GM19193 (cell line): ENCODE measurements around the gene TAAR2.

Experiments
- POLR2A ChIP-seq: IDR thresholded peaks from 4 replicates; pipeline ENCODE4 v1.6.1; 2011; ENCODE audit not compliant: insufficient read depth, insufficient read length; ENCODE audit errors: extremely low read depth

Gene TAAR2, protein sequence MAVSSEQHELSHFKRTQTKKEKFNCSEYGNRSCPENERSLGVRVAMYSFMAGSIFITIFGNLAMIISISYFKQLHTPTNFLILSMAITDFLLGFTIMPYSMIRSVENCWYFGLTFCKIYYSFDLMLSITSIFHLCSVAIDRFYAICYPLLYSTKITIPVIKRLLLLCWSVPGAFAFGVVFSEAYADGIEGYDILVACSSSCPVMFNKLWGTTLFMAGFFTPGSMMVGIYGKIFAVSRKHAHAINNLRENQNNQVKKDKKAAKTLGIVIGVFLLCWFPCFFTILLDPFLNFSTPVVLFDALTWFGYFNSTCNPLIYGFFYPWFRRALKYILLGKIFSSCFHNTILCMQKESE

DNA sequence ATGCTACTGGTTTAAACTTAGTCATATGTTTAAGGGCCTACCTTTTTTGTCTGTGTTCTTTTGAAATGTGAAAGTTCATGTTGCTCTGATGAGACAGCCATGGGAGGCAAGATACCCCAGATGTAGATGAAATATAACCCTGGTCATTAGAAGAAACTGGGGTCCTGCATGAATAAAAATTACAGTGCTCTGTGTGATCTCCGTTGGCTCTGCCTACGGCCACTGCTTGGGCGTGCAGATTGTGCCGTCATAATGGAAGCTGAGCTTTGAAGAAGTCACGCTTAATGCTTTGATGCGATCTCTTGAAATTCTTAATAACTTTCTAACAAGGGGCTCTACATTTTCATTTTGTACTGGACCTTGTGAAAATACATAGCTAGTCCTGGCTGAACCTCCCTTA is at the start of gene TAAR2:
TAAR2 (minus strand) TSS at position 101 of the 400 bp plus-strand sequence; CDS start at position 101, 0 bp downstream.
- TF ChIP-seq POLR2A: no peak

DNA sequence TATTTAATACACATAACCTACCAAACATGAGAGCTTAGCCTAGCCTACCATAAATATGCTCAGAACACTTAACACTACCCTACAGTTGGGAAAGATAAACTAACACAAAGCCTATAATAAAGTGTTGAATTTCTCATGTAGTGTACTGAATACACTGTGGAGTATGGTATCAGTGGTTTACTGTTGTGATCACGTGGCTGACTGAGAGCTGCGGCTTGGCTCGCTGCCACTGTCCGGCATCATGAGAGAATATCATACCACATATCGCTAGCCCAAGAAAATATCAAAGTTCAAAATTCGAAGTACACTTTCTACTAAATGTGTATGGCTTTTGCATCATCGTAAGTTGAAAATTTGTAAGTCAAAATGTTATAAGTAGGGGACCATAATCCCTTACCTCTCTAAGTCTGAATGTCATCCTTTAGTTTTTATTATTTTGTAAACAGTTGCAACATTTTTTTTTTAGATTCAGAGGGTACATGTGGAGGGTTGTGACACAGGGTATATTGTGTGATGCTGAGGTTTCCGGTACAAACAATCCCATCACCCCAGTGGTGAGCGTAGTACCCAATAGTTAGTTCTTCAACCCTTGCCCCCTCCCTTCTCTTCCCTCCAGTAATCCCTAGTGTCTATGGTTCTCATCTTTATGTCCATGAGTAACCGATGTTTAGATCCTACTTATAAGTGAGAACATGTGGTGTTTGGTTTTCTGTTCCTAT is 49.5 kb upstream of the TAAR2 start:
- no peak for TF ChIP-seq POLR2A

DNA sequence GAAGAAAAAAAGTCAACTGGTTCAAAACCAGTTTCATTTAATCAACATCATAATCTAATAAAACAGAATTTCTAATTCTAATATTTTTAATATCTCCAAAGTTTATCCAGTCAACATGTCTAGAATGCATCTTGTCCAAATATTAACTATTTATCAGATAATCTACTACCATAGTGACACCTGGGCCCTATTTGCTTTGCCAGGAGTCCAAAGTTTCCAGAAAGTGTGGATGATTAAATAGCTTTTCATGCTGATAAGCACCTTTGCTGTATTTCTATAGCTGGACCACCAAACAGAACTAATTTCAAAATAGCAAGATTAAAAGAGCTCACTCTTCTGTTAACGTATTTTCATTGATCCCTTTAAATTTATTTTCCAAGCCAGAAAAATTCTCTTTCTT is 47.2 kb upstream of the TAAR2 start:
- TF ChIP-seq POLR2A: no peak

DNA sequence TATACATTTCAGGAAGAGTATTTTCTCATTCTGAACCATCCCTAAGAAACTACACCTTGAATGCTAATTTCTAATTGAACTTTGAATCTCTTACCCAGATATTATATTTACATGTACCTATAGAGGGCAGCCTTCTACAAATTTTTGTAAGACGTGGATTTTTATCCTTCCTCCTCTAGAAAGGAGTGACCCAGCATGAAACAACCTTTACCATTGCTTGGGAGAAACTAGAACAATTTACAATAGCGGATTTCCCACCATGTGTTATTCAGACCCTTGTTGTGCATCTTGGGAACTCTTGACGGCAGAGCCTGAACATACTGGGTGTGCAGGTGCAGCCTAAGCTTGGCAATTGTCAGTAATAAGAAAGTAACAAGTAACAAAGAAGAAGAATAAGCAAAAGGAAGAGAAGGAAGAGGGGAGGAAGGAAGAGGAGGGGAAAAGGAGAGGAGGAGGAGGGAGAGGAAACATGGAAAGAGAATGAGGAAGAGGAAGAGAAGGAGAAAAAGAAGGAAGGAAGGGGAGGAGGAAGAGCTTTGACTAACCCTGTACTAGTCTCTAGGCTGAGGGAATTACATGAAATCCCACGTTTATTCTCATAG is 45.7 kb upstream of the TAAR2 start:
- no peak for TF ChIP-seq POLR2A

DNA sequence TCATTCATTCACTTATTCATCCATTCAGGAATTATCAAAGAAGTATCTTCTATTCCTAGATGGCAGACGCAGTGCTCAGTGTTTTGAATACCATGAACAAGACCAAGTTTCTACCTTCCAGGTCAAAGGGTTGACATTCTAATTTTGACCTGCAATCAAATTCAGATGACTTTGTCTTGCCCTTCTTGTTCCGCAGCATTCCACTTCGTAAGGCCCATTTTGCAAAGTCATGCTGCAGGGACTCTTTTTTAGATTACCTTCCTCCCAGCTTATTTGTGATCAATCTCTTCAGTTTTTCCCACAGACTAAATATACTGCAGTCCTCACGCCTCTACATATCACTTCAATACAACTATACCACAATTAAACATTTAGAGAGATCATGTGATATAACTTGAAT is 42.0 kb upstream of the TAAR2 start:
- no peak for TF ChIP-seq POLR2A

DNA sequence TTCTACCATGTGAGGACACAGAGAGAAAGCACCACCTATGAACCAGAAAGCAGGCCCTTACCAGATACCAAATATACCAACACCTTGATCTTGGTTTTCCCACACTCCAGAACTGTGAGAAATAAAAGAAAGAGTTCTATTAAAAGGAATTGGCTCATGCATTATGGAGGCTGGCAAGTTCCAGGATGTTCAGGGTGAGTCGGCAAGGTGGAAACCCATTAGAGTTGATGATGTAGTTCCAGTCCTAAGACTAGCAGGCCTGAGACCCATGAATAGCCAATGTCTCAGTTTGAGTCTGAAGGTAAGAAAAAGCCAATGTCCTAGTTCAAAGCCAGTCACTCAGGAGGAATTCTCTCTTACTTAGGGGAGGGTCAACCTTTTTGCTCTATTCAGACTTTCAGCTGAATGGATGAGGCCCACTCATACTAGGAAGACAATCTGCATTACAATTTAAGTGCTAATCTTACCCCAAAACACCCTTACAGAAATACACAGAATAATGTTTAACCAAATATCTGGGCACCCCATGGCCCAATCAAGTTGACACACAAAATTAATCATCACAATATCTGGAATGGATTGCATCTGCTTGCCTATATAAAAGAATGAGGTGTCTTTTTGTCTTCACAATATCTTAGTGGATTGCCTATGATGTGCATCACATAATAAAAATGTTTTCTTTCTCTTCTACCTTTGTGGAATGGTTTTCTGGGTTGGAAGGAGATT is 40.4 kb upstream of the TAAR2 start:
- TF ChIP-seq POLR2A: no peak

DNA sequence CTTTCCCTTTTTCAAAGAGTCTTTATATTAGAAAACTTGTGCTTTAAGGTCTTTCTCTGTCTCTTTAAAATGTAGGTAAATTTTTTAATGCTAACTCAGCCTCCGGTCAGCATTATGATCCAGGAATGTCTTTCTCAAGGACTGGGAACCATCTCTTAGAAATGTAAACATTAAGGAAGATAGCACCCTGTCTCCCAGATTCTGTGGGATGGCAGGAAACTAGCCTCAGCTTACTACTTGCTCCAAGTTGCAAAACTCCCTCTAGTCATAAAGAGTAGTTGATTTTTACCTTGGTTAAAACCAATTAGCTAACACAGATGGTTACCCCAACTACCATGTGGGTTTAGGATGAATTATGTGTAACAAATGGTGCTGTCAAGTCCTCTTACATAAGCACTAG is 39.6 kb upstream of the TAAR2 start:
- TF ChIP-seq POLR2A: no peak

DNA sequence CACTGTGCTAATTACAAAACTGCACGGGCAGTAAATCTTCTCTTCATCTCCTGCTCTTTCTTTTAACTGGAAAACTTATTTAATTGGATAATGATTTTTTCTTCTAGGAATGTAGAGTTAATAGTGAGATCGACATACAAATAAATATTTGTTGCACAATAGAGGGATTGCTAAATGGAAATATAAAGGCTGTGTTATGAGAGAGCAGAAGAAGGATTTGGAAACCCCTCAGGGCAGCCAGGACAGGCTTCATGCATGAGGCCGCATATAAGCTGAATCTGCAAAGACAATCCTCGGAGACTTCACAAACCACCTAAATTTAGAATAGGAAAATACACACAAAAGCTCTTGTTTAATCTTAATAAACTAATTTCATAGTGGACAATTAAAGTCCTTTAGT is 37.8 kb upstream of the TAAR2 start:
- TF ChIP-seq POLR2A: no peak

DNA sequence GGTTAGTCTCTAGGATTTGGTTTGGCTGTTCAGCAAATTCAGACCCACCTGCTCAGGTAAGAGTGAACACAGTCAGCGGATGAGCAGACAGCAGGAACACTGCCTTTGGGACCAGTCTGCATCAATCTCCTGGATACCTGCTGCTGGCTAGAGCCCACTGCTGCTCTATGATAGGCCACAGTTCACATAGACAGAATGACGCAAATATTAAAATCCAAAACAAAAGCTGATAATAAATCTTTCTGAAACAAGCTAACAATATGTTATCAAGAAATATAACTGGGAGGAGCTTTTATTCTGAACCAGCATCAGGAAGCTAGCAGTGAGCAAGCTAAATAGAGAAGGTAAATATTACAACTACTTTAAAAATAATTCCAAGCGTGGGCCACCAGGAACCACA is 35.0 kb upstream of the TAAR2 start, which contains the start of gene TAAR1:
TAAR1 (minus strand) TSS at position 101 of the 400 bp plus-strand sequence. CDS start 13,179 bp downstream, outside the sequence.
- no peak for TF ChIP-seq POLR2A

DNA sequence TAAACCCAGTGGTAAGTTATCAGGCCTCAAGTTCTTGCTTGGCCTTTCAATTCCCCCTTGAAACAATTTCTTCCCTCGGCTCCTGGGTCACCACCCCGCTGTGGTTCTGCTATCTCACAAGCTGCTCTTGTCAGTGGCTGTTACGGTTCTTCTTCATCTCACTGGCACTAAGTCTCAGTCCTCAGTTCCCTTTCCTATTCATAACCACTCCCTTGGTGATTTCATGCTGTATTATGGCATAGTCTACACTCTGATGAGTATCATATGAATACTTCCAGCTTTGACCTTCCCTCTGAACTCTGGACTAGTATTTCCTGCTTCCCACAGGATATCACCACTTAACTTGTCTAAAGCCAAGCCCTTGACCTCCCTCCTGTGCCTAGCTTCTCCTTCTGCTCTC is 27.0 kb upstream of the TAAR2 start:
- no peak for TF ChIP-seq POLR2A

DNA sequence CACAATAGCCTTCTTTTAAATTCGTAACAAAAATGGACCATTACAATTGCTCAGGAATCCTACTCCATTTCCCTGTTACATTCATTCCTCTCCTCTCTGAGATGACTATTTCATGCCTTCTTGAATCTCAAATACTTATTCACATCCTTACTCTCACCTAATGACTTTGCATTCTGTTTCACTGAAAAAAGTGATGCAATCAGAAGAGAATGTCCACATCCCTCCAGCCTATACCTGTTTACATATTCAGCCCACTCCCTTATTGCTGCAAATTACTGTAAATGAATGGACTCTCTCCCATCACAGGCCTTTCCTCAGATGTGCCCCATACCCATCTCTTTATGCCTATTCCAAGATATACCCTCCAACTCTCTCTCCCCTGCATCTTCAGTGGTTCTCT is 26.4 kb upstream of the TAAR2 start:
- TF ChIP-seq POLR2A: no peak

DNA sequence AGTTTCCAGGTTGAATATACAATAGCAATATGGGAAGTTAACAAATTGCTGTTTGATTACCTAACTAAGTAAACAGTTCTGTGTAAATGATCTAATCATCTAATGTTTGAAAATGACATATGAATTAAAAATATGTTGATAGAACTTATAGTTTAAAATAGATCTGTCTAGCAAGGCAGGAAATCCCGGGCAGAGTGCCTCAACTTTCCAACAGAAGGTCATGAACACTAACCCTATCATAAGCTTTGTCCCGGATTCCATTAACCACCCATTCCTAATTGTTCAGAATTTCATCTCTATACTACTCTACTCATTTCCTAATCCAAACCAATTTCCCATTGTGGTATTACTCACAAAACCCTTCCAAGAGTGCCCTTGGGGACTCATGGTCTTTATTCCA is 24.8 kb upstream of the TAAR2 start:
- no peak for TF ChIP-seq POLR2A

DNA sequence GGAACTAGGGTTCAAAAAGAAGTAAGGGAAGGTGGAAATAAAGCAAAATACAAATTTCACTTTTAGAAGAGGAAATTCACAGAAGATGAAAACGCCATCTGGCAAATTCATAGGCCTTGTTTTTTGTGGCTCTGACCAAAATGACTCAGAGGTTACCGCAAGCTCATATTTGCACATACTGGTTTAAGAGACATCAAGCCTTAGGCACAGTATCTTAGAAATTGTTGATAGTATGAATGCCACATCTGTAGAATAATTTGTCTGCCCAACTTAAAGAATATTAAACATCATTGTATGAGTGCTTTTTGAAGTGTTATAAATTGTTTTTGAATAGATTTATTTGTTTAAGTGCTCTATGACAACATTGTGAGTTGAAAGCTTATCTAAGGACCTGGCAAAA is 24.3 kb upstream of the TAAR2 start:
- TF ChIP-seq POLR2A: no peak

DNA sequence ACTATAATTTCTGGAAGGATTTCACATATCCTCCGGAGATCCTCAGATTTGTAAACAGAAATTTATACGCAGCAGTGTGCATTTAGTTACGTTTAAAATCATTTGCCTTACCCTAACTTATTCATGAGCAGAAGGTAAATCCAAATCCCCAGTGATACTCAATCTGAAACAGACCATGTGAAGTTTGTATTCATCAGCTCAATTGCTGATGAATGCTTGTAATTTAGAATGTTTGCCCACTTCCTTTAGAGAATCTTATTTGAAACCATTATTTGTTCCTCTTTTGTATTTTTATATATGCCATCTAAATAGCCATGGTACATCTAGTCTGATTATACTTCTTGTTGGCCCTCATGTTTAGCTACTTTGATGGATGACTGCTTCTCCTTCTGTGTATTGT is 19.5 kb upstream of the TAAR2 start:
- no peak for TF ChIP-seq POLR2A

DNA sequence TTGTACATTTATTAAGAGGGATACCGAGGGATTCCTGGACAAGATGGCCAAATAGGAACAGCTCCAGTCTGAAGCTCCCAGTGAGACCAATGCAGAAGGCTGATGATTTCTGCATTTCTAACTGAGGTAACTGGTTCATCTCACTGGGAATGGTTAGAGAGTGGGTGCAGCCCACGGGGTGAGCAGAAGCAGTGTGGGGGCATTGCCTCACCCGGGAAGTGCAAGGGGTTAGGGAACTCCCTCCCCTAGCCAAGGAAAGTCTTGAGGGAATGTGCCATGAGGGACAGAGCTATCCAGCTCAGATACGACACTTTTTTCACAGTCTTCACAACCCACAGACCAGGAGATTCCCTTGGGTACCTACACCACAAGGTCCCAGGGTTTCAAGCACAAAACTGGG is 10.7 kb upstream of the TAAR2 start:
- no peak for TF ChIP-seq POLR2A
